Measurements from ENCODE around the gene SH2D4B. TPM values are rescaled to one million over a fixed set of nuclear protein-coding genes. Genes with fewer than 3 reads are reported as not detected.

SH2D4B gene
- total RNA-seq, 2 donors from 2014 or later: 0.25 to 0.40 TPM

- Mint-ChIP-seq H3K9me3 (no peaks in the 10 kb centered on the region), H3K27ac (no peak overlapping the region), H3K27me3 (peaks cover 0 to 4% of the 10 kb centered on the region in 2 donors), H3K4me3 (no peak overlapping the region), H3K36me3 (no peaks in the 10 kb centered on the region), H3K4me1 (ENCODE audit: low read depth in 2 of 2) (peaks cover 0 to 6% of the 10 kb centered on the region in 2 donors)
- DNase-seq (ENCODE audit: low spot score): no peak
- ATAC-seq: no peak
Measured at GRCh38 chr10:80611481-80612185, 73.9 kb downstream of the SH2D4B start.

- no peak overlapping the region for H3K27ac Mint-ChIP-seq
- peaks cover 0 to 2% of the 10 kb centered on the region in 2 donors for H3K27me3 Mint-ChIP-seq
- no peak overlapping the region for H3K4me3 Mint-ChIP-seq
- H3K9me3 Mint-ChIP-seq: no peaks in the 10 kb centered on the region
- DNase-seq (ENCODE audit: low spot score) (no peak), ATAC-seq (no peak)
- peaks cover 0 to 6% of the 10 kb centered on the region in 2 donors for H3K4me1 Mint-ChIP-seq (ENCODE audit: low read depth in 2 of 2)
- no peaks in the 10 kb centered on the region for H3K36me3 Mint-ChIP-seq
Measured at GRCh38 chr10:80612261-80612660, 74.6 kb downstream of the SH2D4B start.

- peaks cover 0 to 2% of the 10 kb centered on the region in 2 donors for H3K27me3 Mint-ChIP-seq
- H3K4me1 Mint-ChIP-seq (ENCODE audit: low read depth in 2 of 2): peaks cover 0 to 4% of the 10 kb centered on the region in 2 donors
- no peaks in the 10 kb centered on the region for H3K36me3 Mint-ChIP-seq
- no peak overlapping the region for H3K4me3 Mint-ChIP-seq
- H3K27ac Mint-ChIP-seq: peak overlapping the region in 1 of 2 donors; percentile 18
- H3K9me3 Mint-ChIP-seq: no peaks in the 10 kb centered on the region
- ATAC-seq (no peak), DNase-seq (ENCODE audit: low spot score) (no peak)
Measured at GRCh38 chr10:80613466-80614170, 75.9 kb downstream of the SH2D4B start.

GRCh38 chr10:80614576-80615416, 77.1 kb downstream of the SH2D4B start:
- Mint-ChIP-seq H3K4me1 (ENCODE audit: low read depth in 2 of 2) (peaks cover 0 to 2% of the 10 kb centered on the region in 2 donors), H3K27me3 (peaks cover 0 to 2% of the 10 kb centered on the region in 2 donors), H3K9me3 (no peaks in the 10 kb centered on the region), H3K4me3 (no peak overlapping the region), H3K36me3 (no peaks in the 10 kb centered on the region), H3K27ac (no peak overlapping the region)
- no peak for DNase-seq (ENCODE audit: low spot score)
- ATAC-seq: peak in 1 of 2 donors; percentile 24

GRCh38 chr10:80617807-80618206, 80.1 kb downstream of the SH2D4B start:
- peaks cover 0 to 2% of the 10 kb centered on the region in 2 donors for H3K4me1 Mint-ChIP-seq (ENCODE audit: low read depth in 2 of 2)
- ATAC-seq (no peak), DNase-seq (ENCODE audit: low spot score) (no peak)
- no peak overlapping the region for H3K4me3 Mint-ChIP-seq
- H3K9me3 Mint-ChIP-seq: no peaks in the 10 kb centered on the region
- H3K27ac Mint-ChIP-seq: no peak overlapping the region
- no peaks in the 10 kb centered on the region for H3K27me3 Mint-ChIP-seq
- no peaks in the 10 kb centered on the region for H3K36me3 Mint-ChIP-seq

GRCh38 chr10:80619036-80619435, 81.3 kb downstream of the SH2D4B start:
- Mint-ChIP-seq H3K36me3 (no peaks in the 10 kb centered on the region), H3K27ac (no peak overlapping the region), H3K9me3 (no peaks in the 10 kb centered on the region), H3K27me3 (no peaks in the 10 kb centered on the region), H3K4me3 (no peak overlapping the region), H3K4me1 (ENCODE audit: low read depth in 2 of 2) (no peaks in the 10 kb centered on the region)
- DNase-seq (ENCODE audit: low spot score) (no peak), ATAC-seq (peak in 1 of 2 donors; percentile 34)

- Mint-ChIP-seq H3K4me3 (no peak overlapping the region), H3K9me3 (no peaks in the 10 kb centered on the region)
Measured at GRCh38 chr10:80622153-80622552, 84.5 kb downstream of the SH2D4B start.

GRCh38 chr10:80630324-80630723, 92.6 kb downstream of the SH2D4B start:
- H3K27me3 Mint-ChIP-seq: peaks cover 7 to 16% of the 10 kb centered on the region in 2 donors
- H3K4me1 Mint-ChIP-seq (ENCODE audit: low read depth in 2 of 2): no peaks in the 10 kb centered on the region
- H3K9me3 Mint-ChIP-seq: no peaks in the 10 kb centered on the region

More at GRCh38 chr10:80622153-80622552, 84.5 kb downstream of the SH2D4B start:
- no peaks in the 10 kb centered on the region for H3K36me3 Mint-ChIP-seq
- H3K27ac Mint-ChIP-seq: no peak overlapping the region
- ATAC-seq: no peak
- no peaks in the 10 kb centered on the region for H3K4me1 Mint-ChIP-seq (ENCODE audit: low read depth in 2 of 2)
- peaks cover 7 to 8% of the 10 kb centered on the region in 2 donors for H3K27me3 Mint-ChIP-seq
- DNase-seq (ENCODE audit: low spot score): no peak

GRCh38 chr10:80632742-80633141, 95.0 kb downstream of the SH2D4B start:
- Mint-ChIP-seq H3K27ac (no peak overlapping the region), H3K27me3 (peaks cover 2 to 4% of the 10 kb centered on the region in 2 donors), H3K9me3 (no peaks in the 10 kb centered on the region), H3K36me3 (no peaks in the 10 kb centered on the region), H3K4me3 (no peak overlapping the region), H3K4me1 (ENCODE audit: low read depth in 2 of 2) (no peaks in the 10 kb centered on the region)
- ATAC-seq (peak in 1 of 2 donors; percentile 43), DNase-seq (ENCODE audit: low spot score) (no peak)

More at GRCh38 chr10:80630324-80630723, 92.6 kb downstream of the SH2D4B start:
- ATAC-seq (no peak), DNase-seq (ENCODE audit: low spot score) (no peak)
- no peak overlapping the region for H3K4me3 Mint-ChIP-seq
- no peak overlapping the region for H3K27ac Mint-ChIP-seq
- no peaks in the 10 kb centered on the region for H3K36me3 Mint-ChIP-seq

- no peak for ATAC-seq
- DNase-seq (ENCODE audit: low spot score): no peak
- Mint-ChIP-seq H3K9me3 (no peaks in the 10 kb centered on the region), H3K36me3 (no peaks in the 10 kb centered on the region), H3K27ac (no peak overlapping the region), H3K4me3 (no peak overlapping the region), H3K27me3 (peaks cover 2 to 4% of the 10 kb centered on the region in 2 donors), H3K4me1 (ENCODE audit: low read depth in 2 of 2) (no peaks in the 10 kb centered on the region)
Measured at GRCh38 chr10:80633383-80633860, 95.7 kb downstream of the SH2D4B start.

- Mint-ChIP-seq H3K9me3 (no peaks in the 10 kb centered on the region), H3K36me3 (peaks cover 3% of the 10 kb centered on the region), H3K27me3 (peaks cover 7 to 8% of the 10 kb centered on the region in 2 donors), H3K27ac (no peak overlapping the region), H3K4me3 (no peak overlapping the region), H3K4me1 (ENCODE audit: low read depth in 2 of 2) (no peaks in the 10 kb centered on the region)
- ATAC-seq (no peak), DNase-seq (ENCODE audit: low spot score) (no peak)
Measured at GRCh38 chr10:80633910-80634309, 96.2 kb downstream of the SH2D4B start.

GRCh38 chr10:80642661-80643060, 105.0 kb downstream of the SH2D4B start:
- H3K9me3 Mint-ChIP-seq: no peaks in the 10 kb centered on the region
- DNase-seq (ENCODE audit: low spot score): no peak
- H3K27ac Mint-ChIP-seq: no peak overlapping the region
- peaks cover 25 to 37% of the 10 kb centered on the region in 2 donors for H3K27me3 Mint-ChIP-seq
- ATAC-seq: no peak
- no peaks in the 10 kb centered on the region for H3K4me1 Mint-ChIP-seq (ENCODE audit: low read depth in 2 of 2)
- H3K36me3 Mint-ChIP-seq: peaks cover 4% of the 10 kb centered on the region
- H3K4me3 Mint-ChIP-seq: no peak overlapping the region

- no peak overlapping the region for H3K4me3 Mint-ChIP-seq
- H3K4me1 Mint-ChIP-seq (ENCODE audit: low read depth in 2 of 2): no peaks in the 10 kb centered on the region
- no peak overlapping the region for H3K27ac Mint-ChIP-seq
- DNase-seq (ENCODE audit: low spot score) (no peak), ATAC-seq (no peak)
- H3K36me3 Mint-ChIP-seq: no peaks in the 10 kb centered on the region
- H3K27me3 Mint-ChIP-seq: peaks cover 25 to 29% of the 10 kb centered on the region in 2 donors
- no peaks in the 10 kb centered on the region for H3K9me3 Mint-ChIP-seq
Measured at GRCh38 chr10:80646366-80646765, 108.7 kb downstream of the SH2D4B start.
